OCI-LY1 (cell line): ENCODE results near the gene C10orf67.

Source experiments
- CTCF ChIP-seq: fragments of 200-600 bp; sonication (generic), shearing (Covaris generic); IDR thresholded peaks from 2 replicates; pipeline ENCODE4 v1.5.1; 2017; ENCODE audit warnings: mild to moderate bottlenecking, antibody characterized with exemption, low read length, moderate library complexity, mixed read lengths
- EZH2 ChIP-seq: fragments of 200-600 bp; sonication (generic), shearing (Covaris generic); IDR thresholded peaks from 2 replicates; pipeline ENCODE4 v1.8.0; 2017; ENCODE audit warnings: borderline replicate concordance, mixed run types, mild to moderate bottlenecking, antibody characterized with exemption, low read length, moderate library complexity, mixed read lengths

- TF ChIP-seq CTCF, result no peak
- TF ChIP-seq EZH2, result no peak
Measured at GRCh38 chr10:23200586-23200985, 144.0 kb downstream of the C10orf67 start.
